Loucy (cell line): ENCODE measurements around the gene YIF1B.

Experiments
- EZH2phosphoT487 ChIP-seq: fragments of 200-600 bp; IDR thresholded peaks from 2 replicates; pipeline ENCODE4 v1.6.1; 2018; ENCODE audit warnings: antibody characterized with exemption, mild to moderate bottlenecking, moderate library complexity, borderline replicate concordance
- TF ChIP-seq, protein P1 (sequence below): fragments of 200-600 bp; sonication (generic); conservative IDR thresholded peaks from 2 replicates; pipeline ENCODE4 v1.5.1; 2014; ENCODE audit warnings: mild to moderate bottlenecking, antibody characterized with exemption, low read length

DNA sequence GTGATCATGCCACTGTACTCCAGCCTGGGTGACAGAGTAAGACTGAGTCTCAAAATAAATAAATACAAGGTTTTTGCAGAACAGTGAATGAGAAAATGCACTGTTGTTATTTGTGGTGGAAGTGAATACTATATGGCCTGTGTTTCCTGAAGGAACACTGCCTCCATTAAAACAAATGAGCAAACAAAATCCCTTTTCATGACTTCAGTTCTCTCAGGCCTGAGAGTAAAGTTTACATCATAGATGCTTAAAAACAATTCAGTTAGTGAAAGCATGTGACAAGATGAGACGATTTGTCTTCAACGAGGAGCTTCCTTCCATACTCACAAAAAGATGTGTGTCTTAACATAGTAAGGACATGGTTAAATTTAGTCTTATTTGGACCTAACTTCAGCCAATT, 37.0 kb downstream of the YIF1B start:
- TF ChIP-seq, protein P1, sequence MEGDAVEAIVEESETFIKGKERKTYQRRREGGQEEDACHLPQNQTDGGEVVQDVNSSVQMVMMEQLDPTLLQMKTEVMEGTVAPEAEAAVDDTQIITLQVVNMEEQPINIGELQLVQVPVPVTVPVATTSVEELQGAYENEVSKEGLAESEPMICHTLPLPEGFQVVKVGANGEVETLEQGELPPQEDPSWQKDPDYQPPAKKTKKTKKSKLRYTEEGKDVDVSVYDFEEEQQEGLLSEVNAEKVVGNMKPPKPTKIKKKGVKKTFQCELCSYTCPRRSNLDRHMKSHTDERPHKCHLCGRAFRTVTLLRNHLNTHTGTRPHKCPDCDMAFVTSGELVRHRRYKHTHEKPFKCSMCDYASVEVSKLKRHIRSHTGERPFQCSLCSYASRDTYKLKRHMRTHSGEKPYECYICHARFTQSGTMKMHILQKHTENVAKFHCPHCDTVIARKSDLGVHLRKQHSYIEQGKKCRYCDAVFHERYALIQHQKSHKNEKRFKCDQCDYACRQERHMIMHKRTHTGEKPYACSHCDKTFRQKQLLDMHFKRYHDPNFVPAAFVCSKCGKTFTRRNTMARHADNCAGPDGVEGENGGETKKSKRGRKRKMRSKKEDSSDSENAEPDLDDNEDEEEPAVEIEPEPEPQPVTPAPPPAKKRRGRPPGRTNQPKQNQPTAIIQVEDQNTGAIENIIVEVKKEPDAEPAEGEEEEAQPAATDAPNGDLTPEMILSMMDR = no peak
- no peak for TF ChIP-seq EZH2phosphoT487
